NT2/D1 (cell line): ENCODE measurements around the gene KRT3.

Source experiments
- DNase-seq: peaks from one replicate; pipeline ENCODE4 v3.0.0-alpha.2; 2011; ENCODE audit warnings: low read depth, low spot score
- H3K27me3 ChIP-seq: 2 replicates; pipeline ENCODE4 v1.6.0; 2011; ENCODE audit warnings: mild to moderate bottlenecking; ENCODE audit not compliant: insufficient read length, insufficient read depth
- H3K36me3 ChIP-seq: 2 replicates; pipeline ENCODE4 v1.6.1; 2011; ENCODE audit warnings: mild to moderate bottlenecking, low read length, mixed read lengths; ENCODE audit not compliant: insufficient read depth, insufficient read length
- H3K4me1 ChIP-seq: 2 replicates; pipeline ENCODE4 v1.5.1; 2011; ENCODE audit not compliant: insufficient read depth, insufficient read length
- H3K4me3 ChIP-seq: 2 replicates; pipeline ENCODE4 v1.5.1; 2011; ENCODE audit warnings: low read depth; ENCODE audit not compliant: insufficient read length
- H3K9ac ChIP-seq: 2 replicates; pipeline ENCODE4 v1.6.0; 2011; ENCODE audit warnings: low read depth; ENCODE audit not compliant: insufficient read length
- H3K9me3 ChIP-seq: 2 replicates; pipeline ENCODE4 v1.5.1; 2011; ENCODE audit warnings: mild to moderate bottlenecking, low read length; ENCODE audit not compliant: insufficient read depth
- SUZ12 ChIP-seq: IDR thresholded peaks from 2 replicates; pipeline ENCODE4 v1.6.1; 2011; ENCODE audit not compliant: insufficient read length, insufficient read depth; ENCODE audit errors: extremely low read depth
- YY1 ChIP-seq: IDR thresholded peaks from 2 replicates; pipeline ENCODE4 v1.6.1; 2011; ENCODE audit not compliant: insufficient read length, insufficient read depth
- ZNF274 ChIP-seq: IDR thresholded peaks from 2 replicates; pipeline ENCODE4 v1.6.1; 2011; ENCODE audit warnings: mild to moderate bottlenecking, low read depth, low read length

KRT3 gene

DNA sequence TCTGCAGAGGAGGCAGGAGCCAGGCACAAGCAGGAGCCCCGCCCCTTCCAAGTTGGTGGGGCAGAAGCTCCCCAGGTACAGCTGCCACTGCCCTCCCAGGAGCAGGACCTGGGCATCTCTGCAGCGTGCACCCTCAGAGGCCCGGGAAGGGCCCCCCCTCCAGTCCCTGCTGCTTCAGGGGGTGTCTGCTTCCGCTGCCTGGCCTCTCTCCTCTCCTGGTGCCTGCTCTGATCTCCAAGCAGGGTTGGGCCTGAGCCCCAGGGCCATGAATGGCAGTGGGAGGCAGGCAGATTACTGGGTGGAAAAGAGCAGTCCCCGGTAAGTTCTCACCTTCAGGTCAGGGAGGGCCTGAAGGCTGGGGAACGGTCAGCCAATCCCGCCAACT, 53.7 kb downstream of the KRT3 start:
- H3K27me3 ChIP-seq = peaks cover 76% of the 10 kb centered on the region
- TF ChIP-seq ZNF274 = no peak
- no peak for TF ChIP-seq SUZ12
- no peak for TF ChIP-seq YY1

GRCh38 chr12:52741375-52742195, 54.3 kb downstream of the KRT3 start:
- no peak overlapping the region for H3K4me3 ChIP-seq
- peak; percentile 70 for DNase-seq
- H3K9ac ChIP-seq = no peak overlapping the region
- no peaks in the 10 kb centered on the region for H3K36me3 ChIP-seq
- H3K4me1 ChIP-seq = no peaks in the 10 kb centered on the region
- peaks cover 75% of the 10 kb centered on the region for H3K27me3 ChIP-seq
- H3K9me3 ChIP-seq = no peaks in the 10 kb centered on the region
- TF ChIP-seq SUZ12 (no peak), YY1 (no peak), ZNF274 (no peak)

More for the DNA sequence above, 53.7 kb downstream of the KRT3 start:
- Histone ChIP-seq H3K36me3 (no peaks in the 10 kb centered on the region), H3K9me3 (no peaks in the 10 kb centered on the region), H3K4me1 (no peaks in the 10 kb centered on the region), H3K9ac (no peak overlapping the region), H3K4me3 (no peak overlapping the region)
- DNase-seq = no peak

- Histone ChIP-seq H3K9me3 (no peaks in the 10 kb centered on the region), H3K4me3 (no peak overlapping the region), H3K9ac (no peak overlapping the region), H3K27me3 (peaks cover 73% of the 10 kb centered on the region), H3K36me3 (no peaks in the 10 kb centered on the region), H3K4me1 (no peaks in the 10 kb centered on the region)
- no peak for DNase-seq
- TF ChIP-seq YY1 (no peak), ZNF274 (no peak), SUZ12 (no peak)
These were observed 55.3 kb downstream of the KRT3 start for GRCh38 chr12:52740584-52740983.

DNA sequence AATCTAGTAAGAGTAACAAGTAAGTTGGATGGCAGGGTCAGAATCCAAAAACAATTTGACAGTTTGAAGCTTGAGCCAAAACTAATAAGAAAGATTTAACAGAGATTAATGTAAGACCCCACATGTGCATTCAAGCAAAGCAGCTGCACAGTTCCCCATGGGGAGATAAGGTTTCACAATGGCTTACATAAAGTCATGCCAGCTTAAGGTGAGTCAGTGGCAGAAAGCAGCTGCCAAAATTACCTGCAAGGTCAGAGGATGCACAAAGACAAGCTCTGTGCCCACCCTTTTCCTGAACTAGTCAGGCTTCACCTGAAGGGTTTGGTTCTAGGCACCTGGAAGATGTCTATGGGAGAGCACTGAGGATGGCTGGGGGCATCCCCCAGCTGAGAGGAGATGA, 56.0 kb downstream of the KRT3 start:
- Histone ChIP-seq H3K9me3 (no peaks in the 10 kb centered on the region), H3K36me3 (no peaks in the 10 kb centered on the region), H3K4me3 (no peak overlapping the region), H3K9ac (no peak overlapping the region), H3K4me1 (no peaks in the 10 kb centered on the region), H3K27me3 (peaks cover 73% of the 10 kb centered on the region)
- no peak for DNase-seq
- TF ChIP-seq SUZ12 = no peak
- no peak for TF ChIP-seq YY1
- no peak for TF ChIP-seq ZNF274
